ENCODE measurements around the gene CEP170.
"Not testable (repeated sequence)": the region's sequence is repeated elsewhere in the genome, so short reads cannot be mapped to it uniquely, and the experiment has no call there.

Gene CEP170

DNA sequence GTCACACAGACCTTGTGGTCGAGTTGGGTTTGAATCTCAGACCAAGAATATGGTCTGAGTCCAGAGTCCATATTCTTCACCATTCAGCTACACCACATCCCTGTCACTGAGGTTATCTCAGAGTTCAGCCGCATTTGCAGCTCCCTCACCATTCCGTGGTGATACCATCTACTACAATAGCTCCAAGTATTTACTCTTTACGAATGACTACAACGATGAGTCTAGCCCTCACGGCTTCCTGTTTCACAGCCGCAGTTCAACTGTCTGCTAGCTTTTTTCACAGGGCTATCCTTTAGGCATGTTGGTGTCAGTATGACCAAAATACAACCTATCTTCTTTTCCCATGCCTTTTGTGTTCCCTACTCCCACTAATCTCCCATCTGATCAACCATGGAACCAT, 104.2 kb downstream of the CEP170 start:
- not testable (repeated sequence) for DNase-seq

DNA sequence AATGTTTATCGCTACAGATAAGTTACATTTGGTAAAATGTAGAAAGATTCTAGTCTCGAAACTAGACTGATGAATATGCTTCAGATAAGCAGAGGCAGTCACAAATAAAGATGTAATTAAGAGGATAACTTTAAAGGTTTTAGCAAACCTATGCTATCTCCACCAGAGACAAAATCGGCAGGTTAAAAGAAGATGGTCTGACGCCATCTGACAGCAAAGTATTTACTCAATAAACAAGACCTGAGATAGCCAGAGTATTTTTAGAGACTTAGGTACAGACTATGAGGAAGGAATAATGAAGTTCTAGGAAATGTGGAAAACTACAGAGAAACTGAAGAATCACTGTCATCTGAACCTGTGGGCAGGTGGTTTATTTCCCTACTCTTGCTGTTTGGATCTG, 106.0 kb downstream of the CEP170 start:
- DNase-seq: not testable (repeated sequence)

DNA sequence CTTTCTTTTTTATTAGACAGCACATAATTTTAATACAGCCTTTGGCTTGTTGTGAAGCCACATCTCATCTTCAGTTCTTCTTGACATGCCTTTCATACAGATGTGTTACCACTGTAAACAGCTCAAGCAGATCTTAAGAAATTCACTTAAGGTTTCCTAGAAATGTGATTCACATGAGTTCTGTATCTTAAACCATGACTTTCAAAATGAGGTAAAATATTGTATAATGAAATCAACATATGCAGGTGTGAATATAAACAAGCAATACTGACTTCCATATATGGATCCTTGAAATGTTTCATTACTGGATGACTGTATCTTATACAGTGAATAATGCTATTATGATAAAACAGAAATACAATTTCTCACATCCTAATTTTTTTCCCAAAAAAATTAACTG, 107.7 kb downstream of the CEP170 start:
- DNase-seq: not testable (repeated sequence)

DNA sequence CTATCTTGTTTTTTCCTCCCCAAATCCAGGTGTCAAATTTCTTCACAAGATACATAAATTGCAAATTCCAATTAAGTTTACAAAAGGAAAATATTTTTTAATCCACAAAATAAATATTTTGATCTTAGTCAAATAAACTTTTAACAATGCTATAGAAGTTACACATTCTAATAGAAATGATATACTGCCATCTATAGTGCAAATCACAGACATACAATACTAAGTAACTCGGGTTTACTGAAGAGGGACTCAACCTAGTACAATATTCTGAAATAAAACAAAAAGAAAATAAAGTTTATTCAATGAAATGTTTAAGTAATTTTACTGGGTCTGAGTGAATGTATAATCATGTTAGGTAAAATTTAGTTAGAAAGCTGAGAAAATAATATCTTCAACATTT, 114.6 kb downstream of the CEP170 start:
- not testable (repeated sequence) for DNase-seq

DNA sequence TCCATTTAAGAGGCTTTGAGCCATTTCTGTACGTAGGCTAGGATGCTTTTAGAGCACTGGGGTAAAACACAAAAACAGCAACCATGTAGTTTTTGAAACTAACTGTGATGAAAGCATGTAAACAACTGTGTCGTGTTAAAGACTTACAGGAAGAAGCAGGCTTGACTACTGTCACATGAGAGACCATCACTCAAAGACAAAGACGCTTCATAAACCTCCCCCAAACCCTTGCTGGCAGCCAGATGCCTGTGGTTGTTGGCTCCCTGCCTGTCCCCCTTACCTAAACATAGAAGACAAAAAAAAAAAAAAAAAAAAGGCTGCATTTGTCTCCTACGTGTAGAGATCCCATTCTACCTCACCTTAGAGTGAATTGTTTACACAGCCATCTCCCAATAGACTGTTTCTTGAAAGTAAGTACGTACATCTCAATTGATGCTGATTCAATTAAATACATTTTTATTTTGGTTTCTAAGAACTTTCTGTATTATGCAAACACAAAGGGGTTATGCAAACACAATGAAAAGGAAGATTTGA, 132.1 kb downstream of the CEP170 start:
- not testable (repeated sequence) for DNase-seq

DNA sequence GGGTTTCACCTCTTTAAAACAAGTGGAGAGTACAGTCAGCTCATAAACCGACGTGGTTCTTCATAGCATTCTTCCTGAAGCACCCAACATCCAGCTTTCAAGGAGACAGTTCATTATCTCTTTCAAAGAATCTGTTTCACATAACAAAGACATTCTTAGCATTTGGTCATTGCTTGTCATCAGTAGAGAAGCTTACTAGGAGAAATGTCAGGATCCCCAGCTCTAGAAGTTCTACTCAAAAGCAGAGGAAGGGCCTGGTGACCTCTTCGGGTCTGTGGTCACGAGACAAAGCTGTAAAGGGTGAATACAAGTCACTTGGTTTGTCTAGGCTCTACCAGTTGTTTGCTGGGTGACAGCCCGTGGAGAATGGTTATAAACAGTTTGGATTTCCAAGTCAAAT, 133.1 kb downstream of the CEP170 start:
- DNase-seq: not testable (repeated sequence)

DNA sequence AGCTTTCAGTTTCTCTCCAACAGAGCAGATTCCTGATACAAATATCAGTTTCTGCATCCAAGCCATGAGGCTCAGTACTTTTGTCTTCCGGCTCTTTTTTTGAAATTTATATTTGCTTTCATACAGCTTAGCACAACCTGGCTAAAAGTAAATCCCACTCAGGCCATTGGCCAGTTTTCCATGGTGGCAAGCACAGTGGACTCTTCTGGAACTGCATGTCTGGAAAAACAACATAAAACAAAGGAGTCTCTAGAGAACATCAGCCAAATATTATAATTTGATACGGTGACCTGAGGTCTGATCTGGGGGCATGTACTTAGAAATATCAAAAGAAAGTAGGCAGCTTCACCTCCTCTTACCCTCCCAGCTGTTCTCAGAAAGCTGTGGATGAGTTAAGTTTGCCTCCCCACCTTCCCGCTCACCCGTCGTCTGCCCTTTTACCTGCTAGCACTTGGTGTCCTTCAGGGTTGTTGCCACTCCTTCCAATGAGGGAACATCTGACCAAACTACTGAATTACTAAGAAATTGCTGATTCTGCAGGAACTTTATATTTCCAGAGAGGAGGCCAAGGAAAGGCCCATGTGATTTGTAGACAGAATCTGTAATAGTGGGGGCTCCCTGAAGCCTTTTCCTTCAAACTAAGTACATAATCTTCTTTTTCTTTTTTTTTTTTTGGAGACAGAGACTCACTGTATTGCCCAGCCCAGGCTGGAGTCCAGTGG, 136.3 kb downstream of the CEP170 start:
- not testable (repeated sequence) for DNase-seq

DNA sequence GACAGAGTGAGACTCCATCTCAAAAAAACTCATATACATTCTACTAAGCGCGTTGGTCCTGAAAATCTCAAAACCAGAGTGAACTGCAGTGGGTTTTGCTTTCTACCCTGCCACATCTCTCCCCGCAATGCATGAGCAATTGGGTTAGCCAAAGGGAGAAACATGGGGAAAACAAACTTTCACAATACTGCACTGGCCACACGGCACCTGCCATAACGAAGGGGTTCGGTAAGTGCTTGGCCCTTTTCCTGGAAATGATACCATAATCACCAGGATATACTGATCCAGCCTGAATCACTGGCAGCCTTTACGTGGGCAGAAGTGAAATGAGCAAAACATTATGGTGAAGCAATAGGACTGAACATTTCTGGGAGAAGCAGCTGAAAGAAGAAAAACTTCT, 138.9 kb downstream of the CEP170 start:
- DNase-seq: not testable (repeated sequence)

DNA sequence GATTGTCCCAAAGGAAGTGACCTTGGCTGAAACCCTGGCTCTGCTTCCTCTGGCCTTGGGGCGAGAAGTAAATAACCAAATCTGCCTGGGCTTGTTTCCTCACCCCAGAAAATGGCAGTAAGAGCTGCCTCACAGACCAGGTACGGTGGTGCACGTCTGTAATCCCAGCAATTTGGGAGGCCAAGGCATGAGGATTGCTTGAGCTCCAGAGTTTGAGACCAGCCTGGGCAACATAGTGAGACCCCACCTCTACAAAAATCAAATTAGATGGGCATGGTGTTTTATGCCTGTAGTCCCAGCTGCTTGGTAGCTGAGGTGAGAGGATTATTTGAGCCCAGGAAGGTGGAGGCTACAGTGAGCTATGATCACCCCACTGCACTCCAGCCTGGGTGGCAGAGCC, 140.3 kb downstream of the CEP170 start:
- not testable (repeated sequence) for DNase-seq

DNA sequence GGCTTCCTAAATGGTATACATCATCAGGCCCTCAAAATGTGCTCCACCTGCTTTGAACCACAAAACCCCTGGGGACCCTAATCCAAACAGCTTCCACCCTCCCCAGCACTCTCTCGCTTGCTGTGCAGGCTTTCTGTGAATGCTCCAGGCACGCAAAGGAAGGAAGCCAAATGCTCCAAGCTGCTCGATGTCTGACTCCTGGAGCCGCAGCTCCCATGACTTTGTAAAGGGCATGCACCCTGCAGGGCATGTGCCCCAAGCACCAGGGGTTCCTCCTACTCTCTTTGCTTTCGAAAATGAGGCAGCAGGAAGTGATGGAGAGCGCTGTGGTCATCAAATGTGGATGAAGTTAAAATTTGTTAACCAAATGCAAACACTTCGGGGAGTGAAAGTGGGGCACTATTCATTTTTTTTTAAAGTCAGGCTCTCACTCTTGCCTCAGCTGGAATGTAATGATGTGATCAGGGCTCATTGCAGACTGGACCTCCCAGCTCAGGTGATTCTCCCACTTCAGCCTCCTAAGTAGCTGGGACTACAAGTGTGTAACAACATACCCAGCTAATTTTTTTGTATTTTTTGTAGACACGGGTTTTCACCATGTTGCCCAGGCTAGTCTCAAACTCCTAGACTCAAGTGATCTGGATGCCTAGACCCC, 140.9 kb downstream of the CEP170 start:
- not testable (repeated sequence) for DNase-seq

DNA sequence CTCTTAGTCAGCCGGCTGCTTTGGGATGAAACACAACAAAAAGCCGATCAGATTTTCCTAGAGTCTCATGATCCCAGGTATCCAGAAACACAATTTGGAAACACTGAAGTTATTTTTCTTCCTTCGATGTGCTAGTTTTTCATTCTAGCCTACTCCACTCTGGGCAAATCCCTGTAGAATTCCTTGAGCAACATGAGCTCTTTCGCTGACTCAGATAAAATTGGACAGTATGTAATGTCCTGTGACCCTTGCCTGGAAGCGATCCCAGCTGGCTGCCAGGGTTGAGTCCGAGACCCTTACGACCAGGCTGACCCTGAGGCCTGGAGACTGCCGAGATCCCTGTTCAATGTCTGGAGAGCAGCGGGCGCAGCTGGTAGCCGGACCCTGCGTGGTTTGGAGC, 147.9 kb downstream of the CEP170 start:
- not testable (repeated sequence) for DNase-seq

DNA sequence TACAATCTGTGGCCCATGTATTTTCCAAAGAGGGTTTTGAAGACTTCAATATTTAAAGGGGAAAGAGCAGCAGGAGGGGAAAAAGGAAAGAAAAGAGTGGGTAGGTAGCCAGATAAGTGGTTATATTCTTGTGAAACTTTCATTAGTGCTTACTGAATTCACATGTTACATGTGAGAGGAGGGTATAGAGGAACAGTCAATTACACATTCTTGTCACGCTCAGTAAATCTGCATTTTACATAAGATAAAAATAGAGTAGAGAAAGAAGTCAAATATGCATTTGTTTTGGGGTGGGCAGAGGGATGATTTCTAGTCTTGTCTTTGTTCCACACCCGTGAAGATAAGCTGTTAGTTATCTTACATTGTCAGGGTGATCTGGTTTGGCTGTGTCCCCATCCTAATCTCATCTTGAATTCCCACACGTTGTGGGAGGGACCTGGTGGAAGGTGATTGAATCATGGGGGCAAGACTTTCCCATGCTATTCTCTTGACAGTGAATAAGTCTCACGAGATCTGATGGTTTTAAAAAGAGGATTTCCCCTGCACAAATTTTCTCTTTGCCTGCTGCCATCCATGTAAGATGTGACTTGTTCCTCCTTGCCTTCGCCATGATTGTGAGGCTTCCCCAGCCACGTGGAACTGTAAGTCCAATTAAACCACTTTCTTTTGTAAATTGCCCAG, 149.3 kb downstream of the CEP170 start:
- not testable (repeated sequence) for DNase-seq

DNA sequence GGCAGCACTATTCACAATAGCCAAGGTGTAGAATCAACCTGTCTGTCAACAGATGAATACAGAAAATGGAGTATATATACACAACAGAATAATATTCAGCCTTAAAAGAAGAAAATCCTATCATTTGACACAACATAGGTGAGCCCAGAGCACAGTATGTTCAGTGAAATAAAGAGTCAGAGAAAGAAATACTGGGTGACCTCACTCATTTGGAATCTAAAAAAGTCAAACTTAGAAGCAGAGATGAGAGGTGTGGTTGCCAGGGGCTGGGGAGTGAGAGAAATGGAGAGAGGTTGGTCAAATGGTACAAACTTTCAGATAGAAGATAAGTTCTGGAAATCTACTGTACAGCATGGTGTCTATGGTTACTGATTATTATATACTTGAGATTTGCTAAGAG, 150.0 kb downstream of the CEP170 start:
- not testable (repeated sequence) for DNase-seq

DNA sequence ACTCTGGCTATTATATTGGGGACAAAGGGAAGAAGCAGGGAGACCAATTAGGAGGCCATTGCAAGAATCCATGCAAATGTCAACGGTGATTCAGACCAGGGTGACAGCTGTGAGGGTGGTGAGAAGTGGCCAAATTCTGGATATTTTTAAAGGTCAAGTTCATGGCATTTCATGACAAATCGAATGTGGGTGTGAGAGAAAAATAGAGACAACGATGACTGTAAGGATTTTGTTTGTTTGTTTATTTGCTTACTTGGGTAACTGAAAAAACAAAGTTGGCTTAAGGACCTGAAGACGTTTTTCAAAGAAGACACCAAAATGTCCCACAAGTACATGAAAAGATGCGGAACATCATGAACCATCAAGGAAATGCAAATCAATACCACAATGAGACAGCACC, 150.6 kb downstream of the CEP170 start:
- DNase-seq: not testable (repeated sequence)

DNA sequence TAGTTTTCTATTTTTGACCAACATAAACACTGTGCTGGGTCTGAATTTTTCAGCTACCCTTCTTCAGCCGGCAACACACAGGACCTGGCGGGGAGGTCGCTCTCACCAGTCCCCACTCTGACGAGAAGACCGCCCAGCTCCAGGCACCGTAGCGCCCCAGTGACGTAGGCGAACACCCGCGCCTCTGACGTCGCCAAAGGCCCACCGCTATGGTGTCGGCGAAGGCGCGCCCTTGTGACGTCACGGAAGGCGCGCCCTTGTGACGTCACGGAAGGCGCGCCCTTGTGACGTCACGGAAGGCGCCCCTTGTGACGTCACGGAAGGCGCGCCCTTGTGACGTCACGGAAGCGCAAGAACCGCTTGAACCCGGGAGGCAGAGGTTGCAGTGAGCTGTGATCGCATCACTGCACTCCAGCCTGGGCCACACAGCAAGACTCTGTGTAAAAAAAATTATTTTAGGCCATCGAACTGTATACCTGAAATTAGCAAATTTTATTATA, 153.5 kb downstream of the CEP170 start:
- peak; percentile 75 for DNase-seq

DNA sequence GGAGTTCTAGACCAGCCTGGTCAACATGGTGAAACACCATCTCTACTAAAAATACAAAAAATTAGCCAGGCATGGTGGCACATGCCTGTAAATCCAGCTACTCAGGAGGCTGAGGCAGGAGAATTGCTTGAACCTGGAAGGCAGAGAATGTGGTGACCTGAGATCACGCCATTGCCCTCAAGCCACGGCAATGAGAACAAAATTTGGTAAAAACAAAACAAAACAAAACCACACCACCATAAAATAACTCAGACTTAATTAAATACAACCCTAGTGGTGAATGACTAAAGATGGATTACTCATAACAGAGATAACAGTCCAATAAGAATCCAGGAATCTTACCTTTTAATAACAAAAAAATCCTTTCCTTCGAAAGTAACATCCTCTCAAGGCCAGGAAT, 167.7 kb downstream of the CEP170 start:
- DNase-seq: not testable (repeated sequence)

Data from femur (tissue), 1 donor.